Measurements from ENCODE around the gene LNX1.

LNX1 gene

DNA sequence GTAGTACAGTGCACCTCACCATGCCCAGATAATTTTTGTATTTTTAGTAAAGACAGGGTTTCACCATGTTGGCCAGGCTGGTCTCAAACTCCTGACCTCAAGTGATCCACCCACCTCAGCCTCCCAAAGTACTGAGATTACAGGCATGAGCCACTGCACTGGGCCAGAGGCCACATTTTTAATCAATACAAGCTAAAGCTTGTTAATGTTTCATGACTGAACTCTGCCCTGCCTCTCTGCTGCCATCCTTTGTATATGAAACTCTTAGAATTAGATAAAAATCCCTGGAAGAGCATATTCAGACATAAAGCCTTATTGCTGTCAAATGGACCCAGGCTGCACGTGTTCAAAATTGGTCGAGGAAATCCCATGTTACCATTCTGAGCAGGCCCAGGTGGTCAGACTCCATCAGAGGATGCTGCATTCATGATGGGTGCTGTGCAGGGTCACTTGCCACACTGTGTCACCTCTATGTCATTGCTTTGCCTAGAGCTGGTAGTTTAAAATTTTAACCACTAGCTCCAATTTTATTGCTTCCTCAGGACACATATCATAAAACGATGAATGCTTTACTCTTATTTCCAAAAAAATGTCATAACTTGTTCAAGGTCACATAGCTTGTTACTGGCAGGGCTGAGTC, 45.2 kb downstream of the LNX1 start:
- TF ChIP-seq CTCF (IDR thresholded peaks at IDR 0.05; ENCODE audit: low read length, missing control alignments), result no peak
- DNase-seq (ENCODE audit: low read depth), result no peak
- H3K4me3 ChIP-seq (replicated peaks; ENCODE audit: low read depth, low read length), result no peak overlapping the region

- TF ChIP-seq CTCF (IDR thresholded peaks at IDR 0.05; ENCODE audit: low read length, missing control alignments), result no peak
- no peak overlapping the region for H3K4me3 ChIP-seq (replicated peaks; ENCODE audit: low read depth, low read length)
- DNase-seq (ENCODE audit: low read depth), result no peak
Observed at GRCh38 chr4:53545273-53545672, 46.0 kb downstream of the LNX1 start.

DNA sequence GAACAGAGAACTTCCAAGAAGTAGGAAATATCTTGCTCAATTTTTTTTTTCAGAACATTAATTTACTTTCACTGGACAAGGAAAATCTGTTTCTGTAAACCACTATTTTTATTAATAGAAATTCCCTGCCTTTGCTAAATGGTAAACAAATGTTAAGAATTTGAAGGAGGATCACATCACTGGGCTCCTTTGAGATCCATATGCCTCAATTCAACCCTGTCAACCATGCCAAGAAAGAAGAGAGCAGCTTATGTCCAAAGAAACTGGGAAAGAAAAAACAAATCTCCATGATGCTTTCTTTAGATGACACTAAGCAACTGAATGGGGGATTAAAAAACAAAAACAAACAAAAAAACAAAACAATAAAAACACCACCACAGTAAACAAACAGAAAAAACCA, 47.7 kb downstream of the LNX1 start:
- no peak overlapping the region for H3K4me3 ChIP-seq (replicated peaks; ENCODE audit: low read depth, low read length)
- DNase-seq (ENCODE audit: low read depth), result no peak
- no peak for TF ChIP-seq CTCF (IDR thresholded peaks at IDR 0.05; ENCODE audit: low read length, missing control alignments)

GRCh38 chr4:53541577-53542206, 49.6 kb downstream of the LNX1 start:
- DNase-seq (ENCODE audit: low read depth), result peak; percentile 88
- H3K4me3 ChIP-seq (replicated peaks; ENCODE audit: low read depth, low read length), result no peak overlapping the region
- no peak for TF ChIP-seq CTCF (IDR thresholded peaks at IDR 0.05; ENCODE audit: low read length, missing control alignments)

- no peak for DNase-seq (ENCODE audit: low read depth)
- no peak overlapping the region for H3K4me3 ChIP-seq (replicated peaks; ENCODE audit: low read depth, low read length)
- TF ChIP-seq CTCF (IDR thresholded peaks at IDR 0.05; ENCODE audit: low read length, missing control alignments), result no peak
Observed at GRCh38 chr4:53538756-53539155, 52.5 kb downstream of the LNX1 start.

DNA sequence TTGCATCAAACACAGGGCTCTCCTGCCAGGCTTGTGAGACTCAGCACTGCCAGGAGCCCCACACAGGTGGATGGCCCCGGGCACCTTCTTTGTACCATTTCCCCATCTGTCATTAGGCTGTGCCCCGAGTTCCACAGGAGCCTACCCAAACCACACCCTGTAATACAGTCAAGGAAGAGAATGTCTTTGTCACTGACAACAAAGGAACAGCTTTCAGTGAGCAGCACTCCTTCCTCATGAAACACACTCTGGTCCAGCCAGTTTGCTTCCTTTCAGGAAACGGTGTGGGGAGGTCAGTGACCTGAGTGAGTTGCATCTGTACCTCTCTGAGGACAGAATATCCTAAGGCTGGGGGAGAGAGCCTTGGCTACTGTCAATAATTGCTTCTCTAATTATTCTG, 53.7 kb downstream of the LNX1 start:
- DNase-seq (ENCODE audit: low read depth), result no peak

More for the DNA sequence above, 53.7 kb downstream of the LNX1 start:
- no peak for TF ChIP-seq CTCF (IDR thresholded peaks at IDR 0.05; ENCODE audit: low read length, missing control alignments)
- no peak overlapping the region for H3K4me3 ChIP-seq (replicated peaks; ENCODE audit: low read depth, low read length)
